Mesenchymal stem cell (in vitro differentiated cells and primary cell): ENCODE results near the gene PRKG1.

Source experiments
- DNase-seq: peaks from one replicate; pipeline ENCODE4 v3.0.0-alpha.2; 2013
- H2AFZ ChIP-seq: one replicate; pipeline ENCODE4 v1.6.1; 2013; ENCODE audit warnings: low read depth, mild to moderate bottlenecking, control low read depth, inconsistent platforms, low read length, moderate library complexity
- H2AK5ac ChIP-seq: 2 replicates; pipeline ENCODE4 v1.6.1; 2013; ENCODE audit warnings: low read length, moderate library complexity, mild to moderate bottlenecking, inconsistent platforms; ENCODE audit not compliant: severe bottlenecking
- H2BK120ac ChIP-seq: one replicate; pipeline ENCODE4 v1.6.1; 2013; ENCODE audit warnings: low read depth, mild to moderate bottlenecking, inconsistent platforms, low read length, moderate library complexity
- H2BK12ac ChIP-seq, 2 experiments: one replicate each; pipeline ENCODE4 v1.6.1; 2013; ENCODE audit warnings: inconsistent platforms in 2 of 2, low read length in 2 of 2, mild to moderate bottlenecking in 2 of 2, moderate library complexity in 2 of 2, control low read depth in 1 of 2
- H2BK15ac ChIP-seq: one replicate; pipeline ENCODE4 v1.6.1; 2013; ENCODE audit warnings: mild to moderate bottlenecking, low read depth, inconsistent platforms; ENCODE audit not compliant: poor library complexity, severe bottlenecking
- H2BK5ac ChIP-seq: 2 replicates; pipeline ENCODE4 v1.6.1; 2013; ENCODE audit warnings: low read depth, mild to moderate bottlenecking, low read length, control low read depth, inconsistent platforms; ENCODE audit not compliant: poor library complexity, severe bottlenecking
- H3K14ac ChIP-seq, 2 experiments: one replicate each; pipeline ENCODE4 v1.6.1; 2013; ENCODE audit warnings: inconsistent platforms in 2 of 2, low read length in 2 of 2, control low read depth in 1 of 2, mild to moderate bottlenecking in 1 of 2, moderate library complexity in 1 of 2
- H3K18ac ChIP-seq, 2 experiments: one replicate each; pipeline ENCODE4 v1.6.1; 2013; ENCODE audit warnings: inconsistent platforms in 2 of 2, low read length in 2 of 2, control low read depth in 1 of 2, low read depth in 1 of 2, mild to moderate bottlenecking in 1 of 2
- H3K23ac ChIP-seq, 2 experiments: one replicate each; pipeline ENCODE4 v1.6.1; 2013; ENCODE audit warnings: inconsistent platforms in 2 of 2, low read length in 2 of 2, mild to moderate bottlenecking in 2 of 2, moderate library complexity in 2 of 2, control low read depth in 1 of 2
- H3K27ac ChIP-seq: 2 replicates; pipeline ENCODE4 v1.5.1; 2013; ENCODE audit warnings: mild to moderate bottlenecking, moderate library complexity, low read length, control low read depth, inconsistent platforms; ENCODE audit not compliant: poor library complexity, severe bottlenecking
- H3K27me3 ChIP-seq, 2 experiments: 2 replicates each; pipeline versions ENCODE4 v1.6.1 to v1.7.0; 2013; ENCODE audit warnings: low read length in 2 of 2, mild to moderate bottlenecking in 2 of 2, moderate library complexity in 2 of 2, control low read depth in 1 of 2, inconsistent platforms in 1 of 2; ENCODE audit not compliant: control insufficient read depth in 1 of 2, insufficient read depth in 1 of 2
- H3K36me3 ChIP-seq, 2 experiments: 2 replicates each; pipeline versions ENCODE4 v1.6.1 to v1.7.0; 2013; ENCODE audit warnings: low read length in 2 of 2, control low read depth in 1 of 2, inconsistent platforms in 1 of 2, low read depth in 1 of 2, mild to moderate bottlenecking in 1 of 2; ENCODE audit not compliant: insufficient read depth in 2 of 2, control insufficient read depth in 1 of 2
- H3K4ac ChIP-seq, 2 experiments: one replicate each; pipeline ENCODE4 v1.6.1; 2013; ENCODE audit warnings: inconsistent platforms in 2 of 2, low read length in 2 of 2, mild to moderate bottlenecking in 2 of 2, moderate library complexity in 2 of 2, control low read depth in 1 of 2, low read depth in 1 of 2
- H3K4me1 ChIP-seq: 2 replicates; pipeline ENCODE4 v1.6.1; 2013; ENCODE audit warnings: low read depth, low read length, control low read depth; ENCODE audit not compliant: control insufficient read depth, insufficient read depth
- H3K4me2 ChIP-seq: 2 replicates; pipeline ENCODE4 v1.6.1; 2013; ENCODE audit warnings: low read length, mild to moderate bottlenecking, inconsistent platforms; ENCODE audit not compliant: poor library complexity, severe bottlenecking
- H3K4me3 ChIP-seq, 2 experiments: 2 replicates each; pipeline versions ENCODE4 v1.5.1 to v1.7.0; 2013; ENCODE audit warnings: low read length in 2 of 2, mild to moderate bottlenecking in 2 of 2, control low read depth in 1 of 2, low read depth in 1 of 2; ENCODE audit not compliant: insufficient read depth in 1 of 2
- H3K79me1 ChIP-seq: replicated peaks from 2 replicates; pipeline ENCODE4 v1.6.1; 2013; ENCODE audit warnings: mild to moderate bottlenecking, control low read depth, low read length, inconsistent platforms; ENCODE audit not compliant: poor library complexity, severe bottlenecking
- H3K9ac ChIP-seq: 2 replicates; pipeline ENCODE4 v1.7.0; 2013; ENCODE audit warnings: mild to moderate bottlenecking, low read length, moderate library complexity
- H3K9me3 ChIP-seq: 2 replicates; pipeline ENCODE4 v1.7.0; 2013; ENCODE audit warnings: mild to moderate bottlenecking, low read length; ENCODE audit not compliant: control insufficient read depth
- H4K8ac ChIP-seq: one replicate; pipeline ENCODE4 v1.6.1; 2013; ENCODE audit warnings: inconsistent platforms, mild to moderate bottlenecking, low read length, moderate library complexity
- H4K91ac ChIP-seq: one replicate; pipeline ENCODE4 v1.6.1; 2013; ENCODE audit warnings: mild to moderate bottlenecking, low read length, inconsistent platforms
- WGBS: methylation state at CpG from one replicate; pipeline ENCODE4 v1.1.7; 2013; ENCODE audit warnings: mixed read lengths; 5-methylcytosine and 5-hydroxymethylcytosine counted together

Gene PRKG1

DNA sequence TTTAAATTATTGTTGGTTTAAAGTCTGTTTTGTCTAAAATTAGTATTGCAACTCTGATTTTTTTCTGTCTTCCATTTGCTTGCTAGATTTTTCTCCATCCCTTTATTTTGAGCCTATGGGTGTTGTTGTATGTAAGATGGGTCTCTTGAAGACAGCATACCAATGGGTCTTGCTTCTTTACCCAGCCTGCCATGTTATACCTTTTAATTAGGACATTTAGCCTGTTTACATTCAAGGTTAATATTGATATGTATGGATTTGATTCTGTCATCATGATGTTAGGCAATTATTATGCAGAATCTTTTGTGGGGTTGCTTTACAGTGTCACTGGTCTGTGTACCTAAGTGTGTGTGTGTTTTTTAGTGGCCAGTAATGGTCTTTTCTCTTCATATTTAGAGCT is 906.5 kb downstream of the PRKG1 start:
- Histone ChIP-seq H3K27me3 (no peaks in the 10 kb centered on the region), H2AFZ (no peak overlapping the region), H3K4ac (no peak overlapping the region), H3K23ac (no peak overlapping the region), H2BK120ac (no peak overlapping the region), H3K9ac (no peak overlapping the region), H3K18ac (no peak overlapping the region), H3K27ac (no peak overlapping the region), H2BK5ac (no peak overlapping the region), H3K4me1 (no peaks in the 10 kb centered on the region), H2BK12ac (no peak overlapping the region), H4K8ac (no peak overlapping the region), H3K79me1 (no peaks in the 10 kb centered on the region), H2AK5ac (no peak overlapping the region), H2BK15ac (no peak overlapping the region), H3K4me3 (no peak overlapping the region), H3K14ac (no peak overlapping the region), H4K91ac (no peak overlapping the region), H3K4me2 (no peak overlapping the region), H3K9me3 (peaks cover 5% of the 10 kb centered on the region), H3K36me3 (no peaks in the 10 kb centered on the region)
- DNase-seq: no peak

DNA sequence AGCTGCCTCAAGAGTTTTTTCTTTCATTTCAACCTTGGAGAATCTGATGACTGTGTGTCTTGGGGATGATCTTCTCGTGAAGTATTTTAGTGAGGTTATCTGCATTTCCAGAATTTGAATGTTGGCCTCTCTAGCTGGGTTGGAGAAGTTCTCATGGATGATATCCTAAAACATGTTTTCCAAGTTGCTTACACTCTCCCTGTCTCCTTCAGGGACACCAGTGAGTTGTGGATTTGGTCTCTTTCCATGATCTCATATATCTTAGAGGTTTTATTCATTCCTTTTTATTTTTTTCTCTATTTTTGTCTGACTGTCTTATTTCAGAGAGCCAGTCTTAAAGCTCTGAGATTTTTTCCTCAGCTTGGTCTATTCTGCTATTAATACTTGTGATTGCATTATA is 907.4 kb downstream of the PRKG1 start:
- H2BK5ac ChIP-seq: no peak overlapping the region
- no peaks in the 10 kb centered on the region for H3K4me1 ChIP-seq
- no peak overlapping the region for H3K14ac ChIP-seq
- no peak overlapping the region for H3K23ac ChIP-seq
- DNase-seq: no peak
- no peaks in the 10 kb centered on the region for H3K27me3 ChIP-seq
- H3K18ac ChIP-seq: no peak overlapping the region
- no peaks in the 10 kb centered on the region for H3K36me3 ChIP-seq
- no peak overlapping the region for H2AK5ac ChIP-seq
- no peak overlapping the region for H2BK120ac ChIP-seq
- H4K8ac ChIP-seq: no peak overlapping the region
- no peak overlapping the region for H3K4ac ChIP-seq
- H3K79me1 ChIP-seq: no peaks in the 10 kb centered on the region
- no peak overlapping the region for H2BK15ac ChIP-seq
- no peak overlapping the region for H3K4me2 ChIP-seq
- 83% methylated on average over 1 of the region's 1 CpG for WGBS
- peaks cover 5% of the 10 kb centered on the region for H3K9me3 ChIP-seq
- no peak overlapping the region for H3K9ac ChIP-seq
- H3K4me3 ChIP-seq: no peak overlapping the region
- no peak overlapping the region for H2BK12ac ChIP-seq
- H4K91ac ChIP-seq: no peak overlapping the region
- no peak overlapping the region for H2AFZ ChIP-seq
- no peak overlapping the region for H3K27ac ChIP-seq

DNA sequence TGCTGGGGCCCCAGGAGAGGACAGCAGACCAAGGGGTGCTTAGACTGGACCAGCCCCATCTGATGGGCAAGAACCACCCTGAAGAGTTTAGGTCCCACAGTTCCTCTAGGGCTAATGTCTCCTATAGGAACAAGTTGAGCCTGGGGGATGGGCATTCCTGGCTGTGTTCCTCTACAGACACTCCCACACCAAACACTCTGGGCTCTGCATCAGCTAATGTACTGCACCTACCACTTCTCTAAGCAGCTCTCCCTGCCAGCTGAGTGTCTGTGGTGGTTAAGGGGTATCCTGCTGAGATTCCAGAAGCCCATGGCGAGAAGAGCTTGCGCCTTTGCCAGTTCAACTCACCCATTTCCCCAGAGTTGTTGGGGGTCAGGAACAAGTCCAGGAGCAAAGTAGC is 909.2 kb downstream of the PRKG1 start:
- Histone ChIP-seq H2BK12ac (no peak overlapping the region), H3K9ac (no peak overlapping the region)

DNA sequence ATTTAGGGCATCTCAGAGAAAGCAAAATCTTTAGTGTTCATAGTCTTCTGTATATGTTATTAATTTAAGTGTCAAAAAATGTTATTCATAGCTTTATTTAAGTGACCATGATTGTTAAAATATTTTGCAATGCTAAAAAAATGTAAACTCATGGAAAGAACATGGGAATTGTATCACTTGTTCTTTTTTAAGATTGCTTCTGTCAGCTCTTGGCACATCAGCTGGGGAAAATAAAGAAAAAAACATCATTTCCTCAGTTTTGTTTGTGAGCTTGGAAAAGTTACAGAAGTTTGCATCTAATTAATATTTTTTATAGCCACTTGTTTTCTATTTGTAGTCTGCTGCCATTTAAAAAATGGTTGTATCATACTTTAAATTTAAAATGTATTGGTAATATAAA is 911.0 kb downstream of the PRKG1 start:
- no peak overlapping the region for H3K18ac ChIP-seq
- no peaks in the 10 kb centered on the region for H3K27me3 ChIP-seq
- no peak overlapping the region for H3K27ac ChIP-seq
- H4K91ac ChIP-seq: no peak overlapping the region
- H3K4me2 ChIP-seq: no peak overlapping the region
- no peak overlapping the region for H3K14ac ChIP-seq
- no peak for DNase-seq
- no peak overlapping the region for H2BK12ac ChIP-seq
- no peaks in the 10 kb centered on the region for H3K36me3 ChIP-seq
- H2AK5ac ChIP-seq: no peak overlapping the region
- H3K9me3 ChIP-seq: peaks cover 1% of the 10 kb centered on the region
- H2BK5ac ChIP-seq: no peak overlapping the region
- H4K8ac ChIP-seq: no peak overlapping the region
- no peak overlapping the region for H3K4ac ChIP-seq
- no peak overlapping the region for H3K4me3 ChIP-seq
- no peaks in the 10 kb centered on the region for H3K4me1 ChIP-seq
- H2BK120ac ChIP-seq: no peak overlapping the region
- H2BK15ac ChIP-seq: no peak overlapping the region
- H2AFZ ChIP-seq: no peak overlapping the region
- H3K79me1 ChIP-seq: no peaks in the 10 kb centered on the region
- no peak overlapping the region for H3K9ac ChIP-seq
- no peak overlapping the region for H3K23ac ChIP-seq

More for the DNA sequence above, 909.2 kb downstream of the PRKG1 start:
- Histone ChIP-seq H3K27me3 (no peaks in the 10 kb centered on the region), H4K91ac (no peak overlapping the region), H3K4me1 (no peaks in the 10 kb centered on the region), H2BK5ac (no peak overlapping the region), H2AFZ (no peak overlapping the region), H3K36me3 (no peaks in the 10 kb centered on the region), H3K14ac (no peak overlapping the region), H3K27ac (no peak overlapping the region), H3K9me3 (peaks cover 5% of the 10 kb centered on the region), H3K4me2 (no peak overlapping the region), H2AK5ac (no peak overlapping the region), H3K4me3 (no peak overlapping the region), H2BK120ac (no peak overlapping the region), H3K18ac (no peak overlapping the region), H4K8ac (no peak overlapping the region), H3K4ac (no peak overlapping the region), H3K79me1 (no peaks in the 10 kb centered on the region), H3K23ac (no peak overlapping the region), H2BK15ac (no peak overlapping the region)
- WGBS: 100% methylated on average over 2 of the region's 2 CpGs
- DNase-seq: no peak
